GM12892 (cell line): Measurements from ENCODE around the gene CLSTN2.

Experiments
- POLR2A ChIP-seq: IDR thresholded peaks from 2 replicates; pipeline ENCODE4 v1.6.1; 2011; ENCODE audit warnings: low read depth, low read length, control low read depth
- POLR2AphosphoS5 ChIP-seq: IDR thresholded peaks from 2 replicates; pipeline ENCODE4 v1.6.1; 2011; ENCODE audit warnings: low read depth, low read length, control low read depth

DNA sequence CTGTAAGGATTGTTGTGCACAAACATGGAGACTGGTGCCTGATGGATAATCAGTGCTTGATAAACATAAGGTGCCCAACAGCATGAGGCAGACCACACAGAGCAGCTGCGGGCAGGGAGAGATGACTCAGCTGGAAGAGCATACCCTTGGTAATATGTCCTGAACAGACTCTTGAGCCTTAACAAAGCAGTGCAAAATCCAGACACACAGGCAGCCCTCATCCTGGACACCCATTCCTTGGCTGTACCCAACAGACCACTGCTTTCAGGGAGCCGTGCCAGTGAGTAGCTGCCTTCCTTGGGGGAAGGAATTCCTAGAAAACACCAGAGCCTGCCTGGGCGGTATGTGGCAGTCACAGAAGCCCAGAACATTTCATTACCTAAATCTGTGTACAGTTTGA is 156.2 kb downstream of the CLSTN2 start:
- TF ChIP-seq POLR2A, result no peak
- no peak for TF ChIP-seq POLR2AphosphoS5
